Activated T-helper 1 cell treated with anti-CD3 and anti-CD28 coated beads, Interleukin-12 subunit alpha, Interleukin-12 subunit beta, Interleukin-2, Interleukin-4 antibody, amounts not matched to agents 30 ng/mL and 10 ng/mL and 1 ng/mL, durations not matched to agents 14 hours and 24 hours and 36 hours (primary cell): ENCODE measurements around the gene CLASP2. TPM values are rescaled to one million over a fixed set of nuclear protein-coding genes. Genes with fewer than 3 reads are reported as not detected.

Experiments used
- DNase-seq: peaks from one replicate; pipeline ENCODE4 v3.0.0; 2021; ENCODE audit warnings: low spot score
- H3K27ac Mint-ChIP-seq: one replicate; pipeline ENCODE4 v1.8.0; 2021; ENCODE audit warnings: mild to moderate bottlenecking, mixed read lengths
- H3K27me3 Mint-ChIP-seq: one replicate; pipeline ENCODE4 v1.8.0; 2022; ENCODE audit warnings: mild to moderate bottlenecking, moderate library complexity, mixed read lengths; ENCODE audit not compliant: insufficient read depth
- H3K36me3 Mint-ChIP-seq: one replicate; pipeline ENCODE4 v1.8.0; 2021; ENCODE audit warnings: low read depth, mixed read lengths
- H3K4me1 Mint-ChIP-seq: one replicate; pipeline ENCODE4 v1.8.0; 2021; ENCODE audit warnings: low read depth, mixed read lengths
- H3K4me3 Mint-ChIP-seq: one replicate; pipeline ENCODE4 v1.8.0; 2021; ENCODE audit warnings: mild to moderate bottlenecking, moderate library complexity, mixed read lengths
- H3K9me3 Mint-ChIP-seq: one replicate; pipeline ENCODE4 v1.8.0; 2021; ENCODE audit warnings: mixed read lengths
- intact Hi-C: fragments of 100-400 bp; cut with micrococcal nuclease; formaldehyde crosslinking; loops from one replicate; pipeline ENCODE4 v1.15.1; 2024
- total RNA-seq: library from RNA; stranded (reverse); gene quantifications from 2 replicates; pipeline ENCODE4 v1.2.3, GENCODE V29; 2022

The CLASP2 gene
- total RNA-seq, 1 donor from 2014 or later = 61.9 TPM

GRCh38 chr3:33612607-33613006, 105.4 kb downstream of the CLASP2 start:
- Mint-ChIP-seq H3K27me3 (no peaks in the 10 kb centered on the region), H3K36me3 (peaks cover 7% of the 10 kb centered on the region), H3K9me3 (no peaks in the 10 kb centered on the region), H3K27ac (no peak overlapping the region), H3K4me3 (no peak overlapping the region), H3K4me1 (no peaks in the 10 kb centered on the region)
- DNase-seq = no peak
- intact Hi-C loops = no loop called here

GRCh38 chr3:33602829-33603228, 115.2 kb downstream of the CLASP2 start:
- H3K36me3 Mint-ChIP-seq = peaks cover 20% of the 10 kb centered on the region
- no peaks in the 10 kb centered on the region for H3K9me3 Mint-ChIP-seq
- no peak overlapping the region for H3K27ac Mint-ChIP-seq
- no peak overlapping the region for H3K4me3 Mint-ChIP-seq
- no peak for DNase-seq
- intact Hi-C loops = no loop called here
- peaks cover 4% of the 10 kb centered on the region for H3K4me1 Mint-ChIP-seq
- H3K27me3 Mint-ChIP-seq = no peaks in the 10 kb centered on the region

GRCh38 chr3:33597257-33597689, 120.8 kb downstream of the CLASP2 start:
- intact Hi-C loops = no loop called here
- Mint-ChIP-seq H3K27me3 (no peaks in the 10 kb centered on the region), H3K4me3 (no peak overlapping the region), H3K27ac (no peak overlapping the region), H3K9me3 (no peaks in the 10 kb centered on the region), H3K4me1 (no peaks in the 10 kb centered on the region), H3K36me3 (peaks cover 9% of the 10 kb centered on the region)
- DNase-seq = no peak

GRCh38 chr3:33592999-33593398, 125.1 kb downstream of the CLASP2 start:
- no peak for DNase-seq
- Mint-ChIP-seq H3K36me3 (peaks cover 3% of the 10 kb centered on the region), H3K9me3 (no peaks in the 10 kb centered on the region), H3K4me1 (no peaks in the 10 kb centered on the region), H3K4me3 (no peak overlapping the region), H3K27me3 (no peaks in the 10 kb centered on the region), H3K27ac (no peak overlapping the region)
- intact Hi-C loops = no loop called here

GRCh38 chr3:33590541-33590940, 127.5 kb downstream of the CLASP2 start:
- no peaks in the 10 kb centered on the region for H3K9me3 Mint-ChIP-seq

GRCh38 chr3:33586402-33586801, 131.7 kb downstream of the CLASP2 start:
- Mint-ChIP-seq H3K27me3 (no peaks in the 10 kb centered on the region), H3K4me1 (no peaks in the 10 kb centered on the region), H3K36me3 (peaks cover 8% of the 10 kb centered on the region), H3K27ac (no peak overlapping the region), H3K4me3 (no peak overlapping the region), H3K9me3 (no peaks in the 10 kb centered on the region)
- no peak for DNase-seq
- intact Hi-C loops = no loop called here

More at GRCh38 chr3:33590541-33590940, 127.5 kb downstream of the CLASP2 start:
- intact Hi-C loops = no loop called here
- no peak for DNase-seq
- no peaks in the 10 kb centered on the region for H3K4me1 Mint-ChIP-seq
- H3K36me3 Mint-ChIP-seq = peaks cover 6% of the 10 kb centered on the region
- no peaks in the 10 kb centered on the region for H3K27me3 Mint-ChIP-seq
- no peak overlapping the region for H3K4me3 Mint-ChIP-seq
- no peak overlapping the region for H3K27ac Mint-ChIP-seq

GRCh38 chr3:33582234-33582633, 135.8 kb downstream of the CLASP2 start:
- intact Hi-C loops = no loop called here
- Mint-ChIP-seq H3K36me3 (peaks cover 7% of the 10 kb centered on the region), H3K4me1 (no peaks in the 10 kb centered on the region), H3K9me3 (no peaks in the 10 kb centered on the region), H3K27me3 (no peaks in the 10 kb centered on the region), H3K27ac (no peak overlapping the region), H3K4me3 (no peak overlapping the region)
- no peak for DNase-seq

GRCh38 chr3:33581666-33582065, 136.4 kb downstream of the CLASP2 start:
- H3K4me3 Mint-ChIP-seq = no peak overlapping the region
- no peaks in the 10 kb centered on the region for H3K27me3 Mint-ChIP-seq
- no peak overlapping the region for H3K27ac Mint-ChIP-seq
- no peak for DNase-seq
- H3K4me1 Mint-ChIP-seq = no peaks in the 10 kb centered on the region
- intact Hi-C loops = no loop called here
- no peaks in the 10 kb centered on the region for H3K9me3 Mint-ChIP-seq
- H3K36me3 Mint-ChIP-seq = peaks cover 6% of the 10 kb centered on the region

GRCh38 chr3:33579840-33580239, 138.2 kb downstream of the CLASP2 start:
- no peak overlapping the region for H3K27ac Mint-ChIP-seq
- H3K36me3 Mint-ChIP-seq = peaks cover 4% of the 10 kb centered on the region
- no peaks in the 10 kb centered on the region for H3K9me3 Mint-ChIP-seq
- H3K27me3 Mint-ChIP-seq = no peaks in the 10 kb centered on the region
- no peak for DNase-seq
- intact Hi-C loops = no loop called here
- no peak overlapping the region for H3K4me3 Mint-ChIP-seq
- H3K4me1 Mint-ChIP-seq = no peaks in the 10 kb centered on the region

GRCh38 chr3:33579178-33579510, 138.9 kb downstream of the CLASP2 start:
- no peak for DNase-seq
- no peak overlapping the region for H3K27ac Mint-ChIP-seq
- no peaks in the 10 kb centered on the region for H3K27me3 Mint-ChIP-seq
- H3K9me3 Mint-ChIP-seq = no peaks in the 10 kb centered on the region
- H3K4me1 Mint-ChIP-seq = no peaks in the 10 kb centered on the region
- no peak overlapping the region for H3K4me3 Mint-ChIP-seq
- peaks cover 4% of the 10 kb centered on the region for H3K36me3 Mint-ChIP-seq
- intact Hi-C loops = no loop called here

- H3K4me3 Mint-ChIP-seq = no peak overlapping the region
- H3K27me3 Mint-ChIP-seq = no peaks in the 10 kb centered on the region
- no peaks in the 10 kb centered on the region for H3K4me1 Mint-ChIP-seq
- H3K27ac Mint-ChIP-seq = no peak overlapping the region
- DNase-seq = no peak
- intact Hi-C loops = no loop called here
- H3K36me3 Mint-ChIP-seq = peaks cover 6% of the 10 kb centered on the region
- H3K9me3 Mint-ChIP-seq = no peaks in the 10 kb centered on the region
Measured at GRCh38 chr3:33578325-33579177, 139.5 kb downstream of the CLASP2 start.

- DNase-seq = no peak
- Mint-ChIP-seq H3K4me1 (no peaks in the 10 kb centered on the region), H3K36me3 (peaks cover 6% of the 10 kb centered on the region), H3K27me3 (no peaks in the 10 kb centered on the region), H3K27ac (no peak overlapping the region), H3K4me3 (no peak overlapping the region), H3K9me3 (no peaks in the 10 kb centered on the region)
- intact Hi-C loops = no loop called here
Measured at GRCh38 chr3:33577588-33577987, 140.5 kb downstream of the CLASP2 start.

GRCh38 chr3:33577173-33577572, 140.9 kb downstream of the CLASP2 start:
- DNase-seq = no peak
- Mint-ChIP-seq H3K36me3 (peaks cover 8% of the 10 kb centered on the region), H3K9me3 (no peaks in the 10 kb centered on the region), H3K27me3 (no peaks in the 10 kb centered on the region), H3K4me3 (no peak overlapping the region), H3K4me1 (no peaks in the 10 kb centered on the region), H3K27ac (no peak overlapping the region)
- intact Hi-C loops = no loop called here

GRCh38 chr3:33575311-33575710, 142.7 kb downstream of the CLASP2 start:
- peaks cover 11% of the 10 kb centered on the region for H3K36me3 Mint-ChIP-seq
- H3K27me3 Mint-ChIP-seq = no peaks in the 10 kb centered on the region
- intact Hi-C loops = no loop called here
- no peak overlapping the region for H3K27ac Mint-ChIP-seq
- H3K9me3 Mint-ChIP-seq = no peaks in the 10 kb centered on the region
- H3K4me3 Mint-ChIP-seq = no peak overlapping the region
- H3K4me1 Mint-ChIP-seq = no peaks in the 10 kb centered on the region
- DNase-seq = no peak
